Ovary (tissue), 9 donors: Measurements from ENCODE around the gene HOXB3. TPM values are rescaled to one million over a fixed set of nuclear protein-coding genes. Genes with fewer than 3 reads are reported as not detected.
A peak's percentile ranks its signal among the peaks of the same experiment; 100 is the strongest.

ENCODE experiments used
- DNase-seq, 5 donors: peaks; one replicate each; pipeline ENCODE4 v3.0.0-alpha.2; 2019 to 2020
- H3K27ac ChIP-seq, 2 donors: fragments of 200-600 bp; one replicate each; pipeline versions ENCODE4 v1.5.1 to v1.8.0; 2019 to 2022
- H3K27me3 ChIP-seq: fragments of 200-600 bp; one replicate; pipeline ENCODE4 v1.8.0; 2022
- H3K36me3 ChIP-seq: fragments of 200-600 bp; sonication (generic); one replicate; pipeline ENCODE4 v1.5.1; 2019
- H3K4me1 ChIP-seq: one replicate; pipeline ENCODE4 v1.8.1; 2013; ENCODE audit warnings: mild to moderate bottlenecking, moderate library complexity; ENCODE audit not compliant: insufficient read depth
- H3K4me3 ChIP-seq: fragments of 200-600 bp; sonication (generic); one replicate; pipeline ENCODE4 v1.5.1; 2017
- H3K9me3 ChIP-seq, 2 donors: fragments of 200-600 bp in 1 of 2; sonication (generic) in 1 of 2; one replicate each; pipeline versions ENCODE4 v1.5.1 to v1.8.1; 2013 to 2019; ENCODE audit warnings: mild to moderate bottlenecking in 1 of 2, moderate library complexity in 1 of 2
- CTCF ChIP-seq, 3 donors: fragments of 450-650 bp in 2 of 3; fragments of 200-600 bp in 1 of 3; IDR thresholded peaks; one replicate each; pipeline versions ENCODE4 v1.5.1 to v1.8.0; 2016 to 2022; ENCODE audit warnings: antibody characterized with exemption in 3 of 3, mild to moderate bottlenecking in 1 of 3
- EP300 ChIP-seq: sonication (generic); formaldehyde crosslinking; IDR thresholded peaks from one replicate; pipeline ENCODE4 v1.6.1; 2017; ENCODE audit warnings: antibody characterized with exemption
- POLR2A ChIP-seq: fragments of 450-650 bp; IDR thresholded peaks from one replicate; pipeline ENCODE4 v1.6.1; 2017; ENCODE audit warnings: antibody characterized with exemption, mild to moderate bottlenecking, moderate library complexity
- WGBS, 3 donors: extraction: QIAGEN DNeasy Blood & Tissue Kit in 1 of 3; methylation state at CpG; one replicate each; pipeline versions ENCODE4 v1.1.5 to v1.1.7; 2013 to 2017; 5-methylcytosine and 5-hydroxymethylcytosine counted together
- intact Hi-C, 4 donors: fragments of 100-400 bp; cut with DNase I; formaldehyde crosslinking; loops; one replicate each; pipeline versions ENCODE4 v1.11.0 to v1.15.1; 2022 to 2023
- polyA plus RNA-seq, 2 donors: library from polyadenylated mRNA; stranded (reverse); fragments of 200-250 nt in 1 of 2; fragments of 350-450 nt in 1 of 2; fragmentation: Illumina TruSeq in 1 of 2; extraction: RNeasy Lipid Tissue Mini Kit (QIAGEN cat#74804) in 1 of 2; gene quantifications; one replicate each; pipeline ENCODE4 v1.2.3, GENCODE V29; 2013 to 2014
- total RNA-seq, 7 donors: library from RNA; depleted of rRNA in 2 of 7; stranded (reverse); fragments of >200 nt in 2 of 7; fragmentation: NEBNext Ultra II Directional in 3 of 7; extraction: Animal tissue kit (Norgen Biotek cat#: 25700) in 3 of 7; gene quantifications; one replicate each; pipeline versions ENCODE4 v1.1.0 to v1.2.4, GENCODE V29; 2016 to 2023
- donor health status: DM: no; HTN: no; CAD: no; lungs with moderate emphysema.
- donor health status: DM: no; HTN: no; CAD: no.
- donor health status: Bipolar disorder and iron deficiency.
- donor health status: DM: yes; HTN: yes; CAD: no.
- donor health status: DM: no; HTN: no; CAD: no.
- donor health status: DM: yes; HTN: yes; CAD: no.

Gene HOXB3
- total and polyA plus RNA-seq, 9 donors = 0.43 to 10.7 (median 2.7) TPM

- intact Hi-C loops = no loop called here
- Histone ChIP-seq H3K36me3 (no peaks in the 10 kb centered on the region), H3K27me3 (peaks cover 8% of the 10 kb centered on the region), H3K4me3 (no peak overlapping the region), H3K9me3 (no peaks in the 10 kb centered on the region), H3K27ac (no peak overlapping the region), H3K4me1 (no peaks in the 10 kb centered on the region)
- 21 to 25% (median 22%) methylated on average over 7 of the region's 7 CpGs for WGBS, 3 donors
- no peak for DNase-seq
- TF ChIP-seq CTCF (IDR thresholded peaks at IDR 0.05) (no peak), POLR2A (no peak), EP300 (no peak)
Measured at GRCh38 chr17:48579471-48579759, 10.6 kb downstream of the HOXB3 start.

GRCh38 chr17:48578616-48579470 lies 11.2 kb downstream of the HOXB3 start:
- intact Hi-C loops = no loop called here
- WGBS, 3 donors = 7 to 13% (median 10%) methylated on average over 42 to 43 of the region's 43 CpGs
- Histone ChIP-seq H3K27me3 (peaks cover 8% of the 10 kb centered on the region), H3K4me1 (no peaks in the 10 kb centered on the region), H3K36me3 (no peaks in the 10 kb centered on the region), H3K27ac (no peak overlapping the region), H3K4me3 (peak overlapping the region; percentile 35), H3K9me3 (no peaks in the 10 kb centered on the region)
- no peak for DNase-seq
- TF ChIP-seq CTCF (IDR thresholded peaks at IDR 0.05) (no peak), EP300 (no peak), POLR2A (no peak)

- intact Hi-C loops = no loop called here
- TF ChIP-seq CTCF (IDR thresholded peaks at IDR 0.05) = no peak
- no peak for TF ChIP-seq POLR2A
- TF ChIP-seq EP300 = no peak
Measured at GRCh38 chr17:48577946-48578615, 12.0 kb downstream of the HOXB3 start, which contains the start of gene HOXB4. TSS of gene HOXB4 (minus strand) at chr17:48578350. CDS start at chr17:48578319, 31 bp downstream.

GRCh38 chr17:48577330-48577945 lies 12.6 kb downstream of the HOXB3 start:
- peaks cover 8% of the 10 kb centered on the region for H3K27me3 ChIP-seq

More at GRCh38 chr17:48577946-48578615, 12.0 kb downstream of the HOXB3 start, which contains the start of gene HOXB4:
- Histone ChIP-seq H3K27ac (no peak within 1 kb of the TSS), H3K9me3 (no peaks in the 10 kb centered on the region), H3K4me3 (peak within 1 kb of the TSS; percentile 35), H3K4me1 (no peaks in the 10 kb centered on the region), H3K36me3 (no peaks in the 10 kb centered on the region), H3K27me3 (peaks cover 8% of the 10 kb centered on the region)
- DNase-seq = peak in 1 of 5 donors; percentile 32
- 2 to 3% (median 2%) methylated on average over 26 to 58 of the region's 58 CpGs for WGBS, 3 donors

More at GRCh38 chr17:48577330-48577945, 12.6 kb downstream of the HOXB3 start:
- Histone ChIP-seq H3K27ac (no peak overlapping the region), H3K36me3 (no peaks in the 10 kb centered on the region), H3K9me3 (no peaks in the 10 kb centered on the region), H3K4me3 (peak overlapping the region; percentile 35), H3K4me1 (no peaks in the 10 kb centered on the region)
- no peak for DNase-seq
- intact Hi-C loops = no loop called here
- 4 to 10% (median 4%) methylated on average over 12 to 19 of the region's 19 CpGs for WGBS, 3 donors
- TF ChIP-seq POLR2A (no peak), CTCF (IDR thresholded peaks at IDR 0.05) (no peak), EP300 (no peak)
